GM20000 (cell line): ENCODE results near the gene TXNDC5.
"Not testable (repeated sequence)": the region's sequence is repeated elsewhere in the genome, so short reads cannot be mapped to it uniquely, and the experiment has no call there.

ENCODE experiments used
- DNase-seq: peaks from one replicate; pipeline ENCODE4 v3.0.0; 2012; ENCODE audit warnings: low spot score
- TF ChIP-seq, protein P1 (sequence below): IDR thresholded peaks from 2 replicates; pipeline ENCODE4 v1.5.1; 2012; ENCODE audit warnings: mild to moderate bottlenecking, control low read depth; ENCODE audit errors: extremely low read depth, missing control alignments

The TXNDC5 gene

DNA sequence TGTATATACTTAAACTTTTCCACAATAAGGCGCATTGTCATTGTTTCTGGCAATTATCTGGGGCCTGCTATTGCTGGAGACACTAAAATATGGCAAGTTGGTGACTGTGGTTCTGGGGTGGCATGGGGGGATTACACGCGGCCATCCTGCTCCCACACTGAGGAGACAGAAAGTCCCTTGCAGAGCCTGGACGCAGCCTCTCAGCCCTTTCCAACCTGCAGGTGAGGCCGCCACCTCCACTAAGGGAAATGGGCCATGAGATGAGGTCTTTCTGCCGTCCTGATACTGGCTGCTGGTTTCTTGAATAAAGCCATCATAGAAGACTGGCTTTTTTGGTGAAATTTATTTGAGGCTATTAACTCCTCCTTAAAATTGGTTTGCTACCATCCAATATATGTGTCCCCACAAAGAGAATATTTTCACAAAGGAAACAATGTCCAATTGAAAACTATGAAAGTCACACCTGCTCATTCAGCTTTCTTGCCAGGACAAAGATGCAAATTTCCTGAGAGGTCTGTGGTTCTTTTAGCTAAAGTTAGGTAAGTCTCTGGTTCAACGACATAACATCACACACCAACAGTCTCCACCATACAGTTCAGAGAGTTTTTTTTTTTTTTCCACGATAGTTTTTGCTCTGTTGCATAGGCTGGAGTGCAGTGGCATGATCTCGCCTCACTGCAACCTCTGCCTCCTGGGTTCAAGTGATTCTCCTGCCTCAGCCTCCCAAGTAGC lies 13.0 kb downstream of the TXNDC5 start:
- TF ChIP-seq, protein P1, sequence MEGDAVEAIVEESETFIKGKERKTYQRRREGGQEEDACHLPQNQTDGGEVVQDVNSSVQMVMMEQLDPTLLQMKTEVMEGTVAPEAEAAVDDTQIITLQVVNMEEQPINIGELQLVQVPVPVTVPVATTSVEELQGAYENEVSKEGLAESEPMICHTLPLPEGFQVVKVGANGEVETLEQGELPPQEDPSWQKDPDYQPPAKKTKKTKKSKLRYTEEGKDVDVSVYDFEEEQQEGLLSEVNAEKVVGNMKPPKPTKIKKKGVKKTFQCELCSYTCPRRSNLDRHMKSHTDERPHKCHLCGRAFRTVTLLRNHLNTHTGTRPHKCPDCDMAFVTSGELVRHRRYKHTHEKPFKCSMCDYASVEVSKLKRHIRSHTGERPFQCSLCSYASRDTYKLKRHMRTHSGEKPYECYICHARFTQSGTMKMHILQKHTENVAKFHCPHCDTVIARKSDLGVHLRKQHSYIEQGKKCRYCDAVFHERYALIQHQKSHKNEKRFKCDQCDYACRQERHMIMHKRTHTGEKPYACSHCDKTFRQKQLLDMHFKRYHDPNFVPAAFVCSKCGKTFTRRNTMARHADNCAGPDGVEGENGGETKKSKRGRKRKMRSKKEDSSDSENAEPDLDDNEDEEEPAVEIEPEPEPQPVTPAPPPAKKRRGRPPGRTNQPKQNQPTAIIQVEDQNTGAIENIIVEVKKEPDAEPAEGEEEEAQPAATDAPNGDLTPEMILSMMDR: no peak
- peak; percentile 49 for DNase-seq

DNA sequence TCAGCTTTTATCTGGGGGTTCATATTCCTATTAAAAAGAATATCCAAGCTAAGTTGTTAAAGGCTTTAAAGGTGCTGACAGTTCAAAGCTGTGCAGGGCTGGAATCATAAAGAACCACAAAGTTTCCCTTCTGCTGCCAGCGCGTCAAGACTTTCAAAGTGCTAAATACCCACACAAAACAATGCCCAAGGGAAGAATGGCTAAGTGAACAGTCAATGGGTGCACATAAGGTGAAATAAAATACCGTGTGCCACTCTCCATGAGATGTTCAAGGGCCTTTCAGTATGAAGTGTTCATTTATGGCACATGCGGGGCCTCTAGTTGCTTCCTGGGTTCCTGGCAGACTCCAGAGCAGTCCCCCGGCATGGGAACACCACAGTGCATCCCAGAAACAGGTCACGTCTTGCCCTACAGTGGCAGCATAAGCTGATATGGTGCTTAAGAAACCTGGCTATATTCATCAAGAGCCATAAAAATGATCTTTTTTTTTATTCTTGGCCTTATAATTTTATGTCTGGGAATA lies 14.1 kb downstream of the TXNDC5 start:
- TF ChIP-seq, protein P1: no peak
- DNase-seq: no peak

DNA sequence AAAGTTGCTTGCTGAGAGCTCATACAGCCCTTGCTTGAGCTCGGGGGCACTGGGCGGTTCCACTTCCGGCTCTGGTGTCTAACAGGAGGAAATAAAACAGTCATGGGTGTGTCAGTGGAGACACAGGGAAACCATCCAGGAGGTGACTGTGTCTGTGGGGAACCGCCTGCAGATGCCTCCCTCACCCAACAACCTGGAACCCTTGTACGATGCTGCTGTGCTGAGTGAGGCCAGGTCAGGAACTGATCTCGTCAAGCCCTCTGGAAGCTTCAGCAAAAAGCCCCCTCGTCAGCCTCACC lies 15.5 kb downstream of the TXNDC5 start:
- no peak for DNase-seq
- TF ChIP-seq, protein P1: no peak

DNA sequence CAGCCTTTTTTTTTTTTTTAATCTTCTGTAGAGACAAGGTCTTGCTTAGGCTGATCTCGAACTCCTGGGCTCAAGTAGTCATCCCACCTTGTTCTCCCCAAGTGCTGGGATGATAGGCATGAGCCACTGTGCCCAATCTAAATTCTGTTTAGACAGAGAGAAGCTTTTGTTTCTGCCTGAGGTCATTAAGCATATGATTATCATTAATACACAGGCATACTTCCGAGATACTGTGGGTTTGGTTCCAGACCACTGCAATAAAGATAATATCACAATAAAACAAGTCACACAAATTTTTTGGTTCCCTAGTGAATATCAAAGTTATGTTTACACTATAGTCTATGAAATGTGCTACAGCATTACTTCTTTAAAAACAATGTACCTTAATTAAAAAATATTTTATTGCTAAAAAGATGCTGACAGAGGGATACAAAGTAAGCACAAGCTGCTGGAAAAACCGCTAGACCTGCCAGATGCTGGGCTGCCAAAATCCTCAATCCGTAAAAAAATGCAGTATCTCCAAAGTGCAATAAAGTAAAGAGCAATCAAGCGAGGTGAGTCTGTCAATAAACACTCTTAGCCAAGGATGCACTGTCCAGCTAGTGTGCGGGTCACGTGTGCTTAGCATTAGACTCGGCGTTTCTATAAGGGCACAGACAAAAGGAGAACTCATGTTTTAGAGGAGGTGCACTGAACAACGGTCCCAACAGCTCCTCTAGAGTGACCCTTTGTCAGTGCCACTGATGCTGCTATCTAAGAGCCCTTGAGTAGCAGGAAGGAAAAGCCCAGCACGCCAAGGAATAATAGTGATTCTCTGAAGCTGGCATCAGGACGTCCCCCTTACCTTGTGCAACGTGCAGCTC lies 16.1 kb downstream of the TXNDC5 start:
- DNase-seq: no peak

DNA sequence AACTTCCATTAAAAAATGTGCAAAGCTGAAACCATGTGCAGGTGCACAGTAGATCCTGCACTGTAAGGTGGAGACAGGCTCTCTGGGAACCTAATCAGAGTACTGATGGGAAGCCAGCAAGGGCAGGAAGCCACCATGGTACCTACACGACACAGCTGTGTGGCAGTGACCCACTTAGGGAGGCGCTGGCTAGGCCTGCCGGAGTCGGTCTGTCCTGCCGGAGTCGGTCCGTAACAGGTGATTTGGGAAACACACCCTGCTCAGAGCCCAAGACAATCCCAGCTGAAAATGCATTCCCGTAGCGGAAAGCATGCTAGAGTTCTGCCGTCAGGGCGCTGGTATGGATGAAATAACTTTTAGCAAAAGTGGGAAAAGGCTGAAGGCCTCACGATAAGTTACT lies 17.2 kb downstream of the TXNDC5 start:
- TF ChIP-seq, protein P1: no peak
- DNase-seq: no peak

More for the DNA sequence above, 16.1 kb downstream of the TXNDC5 start:
- TF ChIP-seq, protein P1: no peak

DNA sequence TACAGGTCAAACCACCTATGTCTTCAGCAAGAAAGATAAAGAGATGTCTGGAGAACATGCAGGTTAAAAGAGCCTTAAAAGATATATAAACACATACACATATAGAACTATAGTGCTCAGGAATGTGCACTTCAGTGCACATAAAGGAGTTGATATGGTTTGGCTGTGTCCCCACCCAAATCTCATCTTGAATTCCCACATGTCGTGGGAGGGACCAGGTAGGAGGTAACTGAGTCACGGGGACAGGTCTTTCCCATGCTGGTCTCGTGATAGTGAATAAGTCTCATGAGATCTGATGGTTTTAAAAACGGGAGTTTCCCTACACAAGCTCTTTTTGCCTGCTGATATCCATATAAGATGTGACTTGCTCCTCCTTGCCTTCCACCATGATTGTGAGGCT lies 18.2 kb downstream of the TXNDC5 start:
- not testable (repeated sequence) for DNase-seq

DNA sequence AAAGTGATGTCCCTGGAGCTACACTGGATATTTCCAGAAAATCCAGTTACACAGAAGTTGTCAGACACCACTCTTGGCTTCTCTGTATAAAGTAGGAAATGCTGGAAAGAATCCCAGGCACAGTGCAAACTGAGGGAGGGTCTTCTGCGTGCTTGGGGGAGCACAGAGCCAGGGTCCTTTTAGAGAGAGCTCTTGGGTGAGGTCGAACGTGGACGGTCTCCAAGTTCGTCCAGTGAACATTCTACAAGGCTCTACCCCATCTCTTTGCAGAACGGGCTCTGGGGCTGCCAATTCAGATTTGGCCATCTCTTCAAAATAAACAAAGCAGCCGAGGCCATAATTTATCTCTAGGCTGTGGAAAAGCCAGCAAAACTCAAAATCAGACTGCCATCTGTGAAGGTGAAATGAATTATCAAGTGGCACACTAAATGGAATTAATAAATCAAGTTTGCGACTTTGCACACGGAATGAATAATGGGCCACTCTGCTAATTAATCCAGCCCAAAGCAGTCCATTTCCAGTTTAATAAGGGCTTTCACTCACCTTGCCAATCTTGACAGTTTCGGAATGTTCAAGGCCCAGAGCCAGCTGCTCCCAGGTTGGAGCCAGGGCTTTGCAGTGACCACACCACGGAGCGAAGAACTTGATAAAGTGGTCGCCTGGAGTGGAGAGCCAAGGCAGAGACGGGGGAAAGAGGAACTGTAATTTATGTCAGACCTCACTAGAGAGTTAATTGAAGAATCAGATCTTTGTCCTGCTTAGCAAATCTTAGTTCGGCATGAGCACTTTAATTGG lies 19.3 kb downstream of the TXNDC5 start:
- no peak for DNase-seq
- TF ChIP-seq, protein P1: no peak
